ENCODE data around the gene BTBD1. TPM values are rescaled to one million over a fixed set of nuclear protein-coding genes. Genes with fewer than 3 reads are reported as not detected.
A peak's percentile ranks its signal among the peaks of the same experiment; 100 is the strongest.

BTBD1 gene
- total RNA-seq, 1 donor from 2014 or later = 33.3 TPM

GRCh38 chr15:82986442-82986780, 80.6 kb downstream of the BTBD1 start:
- peak; percentile 29 for ATAC-seq

GRCh38 chr15:82985688-82986441, 81.2 kb downstream of the BTBD1 start, which contains the start of gene RAMAC:
Gene RAMAC, plus strand, starts transcription at chr15:82986210. Its CDS starts 2,809 bp downstream, at chr15:82989019.
- ATAC-seq = peak; percentile 95

- no peak for ATAC-seq
Measured at GRCh38 chr15:82980981-82981380, 86.1 kb downstream of the BTBD1 start.

- ATAC-seq = no peak
Measured at GRCh38 chr15:82979726-82980125, 87.3 kb downstream of the BTBD1 start.

GRCh38 chr15:82978438-82978837, 88.6 kb downstream of the BTBD1 start:
- no peak for ATAC-seq

GRCh38 chr15:82977076-82977475, 90.0 kb downstream of the BTBD1 start:
- ATAC-seq = no peak

- no peak for ATAC-seq
Measured at GRCh38 chr15:82972990-82973389, 94.1 kb downstream of the BTBD1 start.

- no peak for ATAC-seq
Measured at GRCh38 chr15:82971218-82971984, 95.7 kb downstream of the BTBD1 start.

GRCh38 chr15:82970696-82971095, 96.4 kb downstream of the BTBD1 start:
- ATAC-seq = no peak

GRCh38 chr15:82970078-82970686, 96.9 kb downstream of the BTBD1 start:
- no peak for ATAC-seq

GRCh38 chr15:82969353-82969752, 97.7 kb downstream of the BTBD1 start:
- no peak for ATAC-seq

GRCh38 chr15:82968066-82968465, 99.0 kb downstream of the BTBD1 start:
- no peak for ATAC-seq

GRCh38 chr15:82966671-82967071, 100.4 kb downstream of the BTBD1 start:
- ATAC-seq = no peak

Other genes starting within 250 kb of the BTBD1 start
- 26.3 TPM for gene HOMER2, start 114.5 kb downstream of the BTBD1 start, total RNA-seq
- gene RAMAC, start 81.0 kb downstream of the BTBD1 start, total RNA-seq = 22.5 TPM
- 18.7 TPM for gene C15orf40, start 55.6 kb downstream of the BTBD1 start, total RNA-seq
- gene TM6SF1, start 40.4 kb upstream of the BTBD1 start, total RNA-seq = 0.48 TPM
- gene HDGFL3, start 140.6 kb upstream of the BTBD1 start, total RNA-seq = 19.1 TPM
- gene BNC1, start 217.4 kb upstream of the BTBD1 start, total RNA-seq = 39.6 TPM

All from esophagus mucosa (tissue), 1 donor.